Gastrocnemius medialis (tissue), 4 donors: ENCODE results near the gene VWA3B. TPM values are rescaled to one million over a fixed set of nuclear protein-coding genes. Genes with fewer than 3 reads are reported as not detected.
"Not testable (repeated sequence)": the region's sequence is repeated elsewhere in the genome, so short reads cannot be mapped to it uniquely, and the experiment has no call there.

Experiments
- ATAC-seq, 2 donors: fragments of 150-250 bp; one replicate each; pipeline ENCODE4 v1.9.1; 2016
- DNase-seq, 2 donors: peaks; one replicate each; pipeline ENCODE4 v3.0.0-alpha.2; 2019
- H3K27ac ChIP-seq, 4 donors: fragments of 200-600 bp; sonication (generic); 1 replicate in 1 of 4; 2 replicates in 3 of 4; pipeline ENCODE4 v1.5.1; 2016 to 2018; ENCODE audit warnings: mild to moderate bottlenecking in 2 of 4, moderate library complexity in 1 of 4
- H3K27me3 ChIP-seq, 3 donors: fragments of 200-600 bp; sonication (generic) in 2 of 3; 1 replicate in 1 of 3; 2 replicates in 2 of 3; pipeline versions ENCODE4 v1.5.1 to v1.6.0; 2016 to 2019; ENCODE audit warnings: mild to moderate bottlenecking in 1 of 3, moderate library complexity in 1 of 3
- H3K36me3 ChIP-seq, 2 donors: fragments of 200-600 bp; sonication (generic) in 1 of 2; one replicate each; pipeline ENCODE4 v1.5.1; 2017 to 2018
- H3K4me1 ChIP-seq, 2 donors: fragments of 200-600 bp; sonication (generic) in 1 of 2; one replicate each; pipeline ENCODE4 v1.5.1; 2016 to 2017; ENCODE audit warnings: mild to moderate bottlenecking in 2 of 2
- H3K4me3 ChIP-seq, 4 donors: fragments of 200-600 bp; sonication (generic) in 3 of 4; 1 replicate in 1 of 4; 2 replicates in 3 of 4; pipeline ENCODE4 v1.5.1; 2016 to 2019; ENCODE audit warnings: mild to moderate bottlenecking in 2 of 4
- H3K9me3 ChIP-seq, 3 donors: fragments of 200-600 bp; sonication (generic) in 2 of 3; 1 replicate in 1 of 3; 2 replicates in 2 of 3; pipeline ENCODE4 v1.5.1; 2016 to 2019
- CTCF ChIP-seq, 5 experiments: fragments of 450-650 bp in 3 of 5; fragments of 200-600 bp in 2 of 5; sonication (generic) in 2 of 5; IDR thresholded peaks in 4 of 5; conservative IDR thresholded peaks in 1 of 5; 1 replicate in 4 of 5; 2 replicates in 1 of 5; pipeline ENCODE4 v1.5.1; 2016 to 2019; ENCODE audit warnings: antibody characterized with exemption in 5 of 5, mild to moderate bottlenecking in 3 of 5, moderate library complexity in 3 of 5
- POLR2A ChIP-seq, 2 donors: fragments of 450-650 bp; IDR thresholded peaks; one replicate each; pipeline ENCODE4 v1.6.1; 2017; ENCODE audit warnings: antibody characterized with exemption in 2 of 2, mild to moderate bottlenecking in 2 of 2, moderate library complexity in 2 of 2
- in situ Hi-C, 4 donors: fragments of 200-750 bp; cut with MboI; loops; one replicate each; pipeline versions ENCODE4 v1.15.0 to v1.8.0; 2017; ENCODE audit warnings: low sequenced_read_pairs in 4 of 4
- intact Hi-C: fragments of 100-400 bp; cut with DNase I; formaldehyde crosslinking; loops from one replicate; pipeline ENCODE4 v1.15.1; 2023; ENCODE audit warnings: low total_unique reads
- total RNA-seq, 4 donors: library from RNA; depleted of rRNA; stranded (reverse); fragments of >200 nt; gene quantifications; one replicate each; pipeline versions ENCODE4 v1.1.0 to v1.2.3, GENCODE V29; 2016

Gene VWA3B
- total RNA-seq, 4 donors from 2014 or later, result not detected

GRCh38 chr2:98313492-98314250, 226.7 kb downstream of the VWA3B start:
- Histone ChIP-seq H3K4me3 (no peak overlapping the region), H3K27ac (no peak overlapping the region), H3K36me3 (no peaks in the 10 kb centered on the region), H3K4me1 (no peaks in the 10 kb centered on the region), H3K9me3 (no peaks in the 10 kb centered on the region), H3K27me3 (no peaks in the 10 kb centered on the region)
- in situ Hi-C loops (no loop called here), intact Hi-C loops (no loop called here)
- DNase-seq (no peak), ATAC-seq (no peak)
- TF ChIP-seq POLR2A (IDR thresholded peaks at IDR 0.05) (no peak), CTCF (IDR thresholded peaks at IDR 0.05 in 4 of 5, conservative IDR thresholded peaks at IDR 0.05 in 1 of 5) (no peak)

- Histone ChIP-seq H3K27me3 (no peaks in the 10 kb centered on the region), H3K4me3 (no peak overlapping the region), H3K27ac (no peak overlapping the region), H3K36me3 (no peaks in the 10 kb centered on the region), H3K9me3 (no peaks in the 10 kb centered on the region), H3K4me1 (no peaks in the 10 kb centered on the region)
- DNase-seq (no peak), ATAC-seq (no peak)
- intact Hi-C loops (no loop called here), in situ Hi-C loops (no loop called here)
- TF ChIP-seq CTCF (IDR thresholded peaks at IDR 0.05 in 4 of 5, conservative IDR thresholded peaks at IDR 0.05 in 1 of 5) (no peak), POLR2A (IDR thresholded peaks at IDR 0.05) (no peak)
Observed at GRCh38 chr2:98314251-98314650, 227.3 kb downstream of the VWA3B start.

GRCh38 chr2:98315957-98316356, 229.0 kb downstream of the VWA3B start:
- H3K27me3 ChIP-seq, result no peaks in the 10 kb centered on the region
- intact Hi-C loops (no loop called here), in situ Hi-C loops (no loop called here)
- no peaks in the 10 kb centered on the region for H3K4me1 ChIP-seq
- TF ChIP-seq POLR2A (IDR thresholded peaks at IDR 0.05) (no peak), CTCF (IDR thresholded peaks at IDR 0.05 in 4 of 5, conservative IDR thresholded peaks at IDR 0.05 in 1 of 5) (no peak)
- DNase-seq (no peak), ATAC-seq (no peak)
- H3K9me3 ChIP-seq, result no peaks in the 10 kb centered on the region
- no peak overlapping the region for H3K4me3 ChIP-seq
- H3K36me3 ChIP-seq, result no peaks in the 10 kb centered on the region
- no peak overlapping the region for H3K27ac ChIP-seq

- Histone ChIP-seq H3K36me3 (no peaks in the 10 kb centered on the region), H3K4me1 (no peaks in the 10 kb centered on the region), H3K9me3 (no peaks in the 10 kb centered on the region), H3K27me3 (no peaks in the 10 kb centered on the region), H3K27ac (no peak overlapping the region), H3K4me3 (no peak overlapping the region)
- in situ Hi-C loops (no loop called here), intact Hi-C loops (no loop called here)
- ATAC-seq (no peak), DNase-seq (no peak)
- TF ChIP-seq CTCF (IDR thresholded peaks at IDR 0.05 in 4 of 5, conservative IDR thresholded peaks at IDR 0.05 in 1 of 5) (no peak), POLR2A (IDR thresholded peaks at IDR 0.05) (no peak)
Observed at GRCh38 chr2:98317214-98317613, 230.2 kb downstream of the VWA3B start.

- DNase-seq, ATAC-seq, H3K4me1 ChIP-seq, H3K4me3 ChIP-seq, H3K27ac ChIP-seq, in situ Hi-C loops, H3K36me3 ChIP-seq, H3K9me3 ChIP-seq, intact Hi-C loops, H3K27me3 ChIP-seq: not testable (repeated sequence)
Observed at GRCh38 chr2:98320171-98320570, 233.2 kb downstream of the VWA3B start.
